Vagina (tissue), 2 donors: Measurements from ENCODE around the gene MRPS27. TPM values are rescaled to one million over a fixed set of nuclear protein-coding genes. Genes with fewer than 3 reads are reported as not detected.

Experiments used
- DNase-seq, 2 donors: peaks; one replicate each; pipeline ENCODE4 v3.0.0-alpha.2; 2017; ENCODE audit errors: extremely low spot score in 2 of 2
- H3K27ac ChIP-seq: fragments of 200-600 bp; sonication (generic); one replicate; pipeline ENCODE4 v1.5.1; 2019
- H3K27me3 ChIP-seq: fragments of 200-600 bp; sonication (generic); one replicate; pipeline ENCODE4 v1.5.1; 2019
- H3K36me3 ChIP-seq, 2 donors: fragments of 200-600 bp; sonication (generic); one replicate each; pipeline ENCODE4 v1.5.1; 2017 to 2019
- H3K4me1 ChIP-seq: fragments of 200-600 bp; sonication (generic); one replicate; pipeline ENCODE4 v1.5.1; 2019
- H3K4me3 ChIP-seq, 2 donors: fragments of 200-600 bp; sonication (generic); 1 replicate in 1 of 2; 2 replicates in 1 of 2; pipeline ENCODE4 v1.5.1; 2016 to 2019
- H3K9me3 ChIP-seq: fragments of 200-600 bp; sonication (generic); one replicate; pipeline ENCODE4 v1.5.1; 2019
- CTCF ChIP-seq, 3 experiments: fragments of 450-650 bp in 2 of 3; fragments of 200-600 bp in 1 of 3; sonication (generic) in 1 of 3; IDR thresholded peaks; one replicate each; pipeline ENCODE4 v1.5.1; 2017 to 2019; ENCODE audit warnings: antibody characterized with exemption in 3 of 3, mild to moderate bottlenecking in 2 of 3, moderate library complexity in 2 of 3
- POLR2A ChIP-seq, 2 donors: fragments of 450-650 bp; IDR thresholded peaks; one replicate each; pipeline ENCODE4 v1.6.1; 2017; ENCODE audit warnings: antibody characterized with exemption in 2 of 2, mild to moderate bottlenecking in 2 of 2, moderate library complexity in 2 of 2
- POLR2AphosphoS5 ChIP-seq, 2 donors: sonication (generic); formaldehyde crosslinking; IDR thresholded peaks; one replicate each; pipeline ENCODE4 v1.9.0; 2017; ENCODE audit warnings: antibody characterized with exemption in 2 of 2, mild to moderate bottlenecking in 2 of 2, low read depth in 1 of 2; ENCODE audit not compliant: insufficient read depth in 1 of 2
- intact Hi-C: fragments of 100-400 bp; cut with DNase I; formaldehyde crosslinking; loops from one replicate; pipeline ENCODE4 v1.15.1; 2023
- total RNA-seq: library from RNA; depleted of rRNA; stranded (reverse); fragments of >200 nt; gene quantifications from one replicate; pipeline ENCODE4 v1.2.3, GENCODE V29; 2016

MRPS27 gene
- total RNA-seq, 1 donor from 2014 or later = 44.9 TPM

GRCh38 chr5:72256536-72256935 is 63.5 kb downstream of the MRPS27 start:
- Histone ChIP-seq H3K36me3 (no peaks in the 10 kb centered on the region), H3K27ac (no peak overlapping the region), H3K27me3 (no peaks in the 10 kb centered on the region), H3K4me1 (peaks cover under 1% of the 10 kb centered on the region), H3K4me3 (no peak overlapping the region), H3K9me3 (no peaks in the 10 kb centered on the region)
- intact Hi-C loops = no loop called here
- DNase-seq = no peak
- no peak for TF ChIP-seq CTCF (IDR thresholded peaks at IDR 0.05)
- TF ChIP-seq POLR2AphosphoS5 (IDR thresholded peaks at IDR 0.05; ENCODE audit: insufficient read depth in 1 of 2, low read depth in 1 of 2) = no peak
- TF ChIP-seq POLR2A (IDR thresholded peaks at IDR 0.05) = no peak

GRCh38 chr5:72255670-72256069 is 64.4 kb downstream of the MRPS27 start:
- Histone ChIP-seq H3K4me3 (no peak overlapping the region), H3K27me3 (no peaks in the 10 kb centered on the region), H3K27ac (no peak overlapping the region), H3K4me1 (peaks cover 7% of the 10 kb centered on the region), H3K9me3 (no peaks in the 10 kb centered on the region), H3K36me3 (no peaks in the 10 kb centered on the region)
- no peak for DNase-seq
- intact Hi-C loops = no loop called here
- no peak for TF ChIP-seq CTCF (IDR thresholded peaks at IDR 0.05)
- TF ChIP-seq POLR2A (IDR thresholded peaks at IDR 0.05) = no peak
- TF ChIP-seq POLR2AphosphoS5 (IDR thresholded peaks at IDR 0.05; ENCODE audit: insufficient read depth in 1 of 2, low read depth in 1 of 2) = no peak

- Histone ChIP-seq H3K27me3 (no peaks in the 10 kb centered on the region), H3K36me3 (no peaks in the 10 kb centered on the region), H3K4me1 (peaks cover 7% of the 10 kb centered on the region), H3K27ac (no peak overlapping the region), H3K9me3 (no peaks in the 10 kb centered on the region), H3K4me3 (no peak overlapping the region)
- TF ChIP-seq POLR2A (IDR thresholded peaks at IDR 0.05) (no peak), POLR2AphosphoS5 (IDR thresholded peaks at IDR 0.05; ENCODE audit: insufficient read depth in 1 of 2, low read depth in 1 of 2) (no peak), CTCF (IDR thresholded peaks at IDR 0.05) (no peak)
- intact Hi-C loops = no loop called here
- no peak for DNase-seq
Observed at GRCh38 chr5:72255237-72255636, 64.8 kb downstream of the MRPS27 start.

DNA sequence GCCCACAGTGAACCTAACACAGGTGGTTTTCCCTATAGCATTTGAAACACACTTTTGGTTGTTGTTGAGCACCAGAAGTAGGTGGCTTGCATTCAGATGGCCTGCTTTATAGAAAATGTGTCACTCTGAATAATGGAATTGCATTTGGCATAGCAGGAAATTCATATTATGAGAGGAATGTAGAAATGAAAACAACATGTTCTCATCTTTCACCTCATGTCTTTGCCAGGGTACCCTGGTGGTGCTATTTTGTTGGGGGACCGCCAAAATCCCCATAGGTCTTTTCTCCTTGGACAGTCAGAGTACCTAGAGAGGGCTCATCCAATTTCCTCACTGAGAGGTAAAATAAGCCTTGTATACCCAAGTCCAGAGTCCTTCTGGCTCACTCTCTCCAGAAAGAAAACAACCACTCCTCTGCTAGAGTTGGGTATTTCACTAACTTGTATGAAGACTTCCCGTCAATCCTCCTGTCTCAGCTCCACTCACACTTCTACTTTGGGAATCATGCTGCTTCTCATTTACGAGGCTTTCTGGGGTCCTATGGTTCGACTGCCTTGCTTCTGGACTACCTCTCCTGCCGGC is 67.4 kb downstream of the MRPS27 start:
- no peak for TF ChIP-seq POLR2A (IDR thresholded peaks at IDR 0.05)
- no peak for TF ChIP-seq CTCF (IDR thresholded peaks at IDR 0.05)
- no peak for TF ChIP-seq POLR2AphosphoS5 (IDR thresholded peaks at IDR 0.05; ENCODE audit: insufficient read depth in 1 of 2, low read depth in 1 of 2)
- intact Hi-C loops = no loop called here
- Histone ChIP-seq H3K9me3 (no peaks in the 10 kb centered on the region), H3K4me1 (peaks cover 22% of the 10 kb centered on the region), H3K27ac (no peak overlapping the region), H3K36me3 (no peaks in the 10 kb centered on the region), H3K4me3 (no peak overlapping the region), H3K27me3 (no peaks in the 10 kb centered on the region)
- DNase-seq = no peak

DNA sequence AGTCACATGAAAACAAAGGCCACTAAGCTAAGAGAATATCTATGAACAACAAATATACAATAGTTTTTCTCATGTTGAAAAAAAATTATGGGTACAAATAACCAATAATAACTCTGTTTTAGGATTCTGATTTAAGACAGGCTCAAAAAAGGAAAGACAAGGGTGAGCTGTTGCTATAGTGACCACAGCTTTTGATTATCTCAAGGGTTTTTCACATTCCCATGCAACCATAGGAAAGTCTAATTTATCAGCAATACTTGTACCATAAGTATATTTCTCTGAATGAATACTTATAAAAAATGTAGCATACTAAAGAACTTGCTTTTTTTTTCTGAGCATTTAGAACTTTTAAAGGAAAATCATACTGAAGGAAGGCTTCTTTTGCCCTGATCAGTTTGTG is 68.0 kb downstream of the MRPS27 start:
- no peak for DNase-seq
- intact Hi-C loops = no loop called here
- H3K36me3 ChIP-seq = no peaks in the 10 kb centered on the region
- no peaks in the 10 kb centered on the region for H3K9me3 ChIP-seq
- H3K27me3 ChIP-seq = no peaks in the 10 kb centered on the region
- H3K4me1 ChIP-seq = peaks cover 28% of the 10 kb centered on the region
- TF ChIP-seq POLR2AphosphoS5 (IDR thresholded peaks at IDR 0.05; ENCODE audit: insufficient read depth in 1 of 2, low read depth in 1 of 2) = no peak
- no peak for TF ChIP-seq CTCF (IDR thresholded peaks at IDR 0.05)
- TF ChIP-seq POLR2A (IDR thresholded peaks at IDR 0.05) = no peak
- no peak overlapping the region for H3K27ac ChIP-seq
- H3K4me3 ChIP-seq = no peak overlapping the region
